HuH-7.5 (cell line): Measurements from ENCODE around the gene DGKH.

Experiments used
- DNase-seq: peaks from one replicate; pipeline ENCODE4 v3.0.0; 2011; ENCODE audit warnings: low spot score

The DGKH gene

GRCh38 chr13:42048342-42048683 is at the start of gene DGKH:
Gene DGKH, plus strand, starts transcription at chr13:42048648. Its CDS starts 126 bp downstream, at chr13:42048774.
- peak; percentile 42 for DNase-seq

- DNase-seq, result no peak
These were observed 47.6 kb upstream of the DGKH start for GRCh38 chr13:42000846-42001245.

- no peak for DNase-seq
These were observed 46.9 kb upstream of the DGKH start for GRCh38 chr13:42001580-42001979.

GRCh38 chr13:42002066-42002465 is 46.4 kb upstream of the DGKH start:
- no peak for DNase-seq

GRCh38 chr13:42007844-42008243 is 40.6 kb upstream of the DGKH start:
- DNase-seq, result no peak

- DNase-seq, result no peak
These were observed 39.4 kb upstream of the DGKH start for GRCh38 chr13:42009057-42009456.

GRCh38 chr13:42011601-42012350 is 36.7 kb upstream of the DGKH start:
- peak; percentile 22 for DNase-seq

- DNase-seq, result no peak
These were observed 34.3 kb upstream of the DGKH start for GRCh38 chr13:42014119-42014518.

- no peak for DNase-seq
These were observed 31.2 kb upstream of the DGKH start for GRCh38 chr13:42017264-42017663.

GRCh38 chr13:42021851-42022250 is 26.6 kb upstream of the DGKH start:
- DNase-seq, result no peak

GRCh38 chr13:42022336-42022735 is 26.1 kb upstream of the DGKH start:
- DNase-seq, result no peak

- no peak for DNase-seq
These were observed 25.5 kb upstream of the DGKH start for GRCh38 chr13:42022796-42023493.

GRCh38 chr13:42027286-42027685 is 21.2 kb upstream of the DGKH start:
- no peak for DNase-seq

- peak; percentile 45 for DNase-seq
These were observed 20.2 kb upstream of the DGKH start for GRCh38 chr13:42028113-42028799.

- no peak for DNase-seq
These were observed 12.4 kb upstream of the DGKH start for GRCh38 chr13:42035905-42036521.

- no peak for DNase-seq
These were observed 11.7 kb upstream of the DGKH start for GRCh38 chr13:42036711-42037110.

- no peak for DNase-seq
These were observed 9.6 kb upstream of the DGKH start for GRCh38 chr13:42038661-42039456.

GRCh38 chr13:42039457-42039945 is 8.9 kb upstream of the DGKH start:
- peak; percentile 16 for DNase-seq

- DNase-seq, result peak; percentile 89
These were observed 8.3 kb upstream of the DGKH start for GRCh38 chr13:42039946-42040729.

- DNase-seq, result no peak
These were observed 7.8 kb upstream of the DGKH start for GRCh38 chr13:42040730-42041010.
